Kidney (tissue), 14 donors: ENCODE data around the gene KRTAP17-1. TPM values are rescaled to one million over a fixed set of nuclear protein-coding genes. Genes with fewer than 3 reads are reported as not detected.
"Not testable (repeated sequence)": the region's sequence is repeated elsewhere in the genome, so short reads cannot be mapped to it uniquely, and the experiment has no call there.

ENCODE experiments used
- DNase-seq, 5 donors: peaks; one replicate each; pipeline ENCODE4 v3.0.0-alpha.2; 2013 to 2020
- FAIRE-seq: peaks from 2 replicates; lab custom pipeline; 2012; peaks lifted over from hg19 to GRCh38; lab: Jason Lieb, UNC
- H3K27ac ChIP-seq, 2 donors: one replicate each; pipeline ENCODE4 v1.7.0; 2013; ENCODE audit warnings: low read depth in 2 of 2, low read length in 2 of 2, inconsistent platforms in 1 of 2
- H3K27me3 ChIP-seq: one replicate; pipeline ENCODE4 v1.7.1; 2013; ENCODE audit warnings: low read length, inconsistent platforms; ENCODE audit not compliant: control insufficient read depth, insufficient read depth
- H3K36me3 ChIP-seq, 3 donors: one replicate each; pipeline versions ENCODE4 v1.7.0 to v1.7.1; 2013; ENCODE audit warnings: low read length in 3 of 3, control low read depth in 1 of 3, inconsistent platforms in 1 of 3; ENCODE audit not compliant: insufficient read depth in 3 of 3, control insufficient read depth in 2 of 3
- H3K4me1 ChIP-seq, 3 donors: one replicate each; pipeline versions ENCODE4 v1.7.0 to v1.7.1; 2013; ENCODE audit warnings: low read length in 3 of 3, inconsistent platforms in 1 of 3, low read depth in 1 of 3; ENCODE audit not compliant: control insufficient read depth in 2 of 3, insufficient read depth in 2 of 3
- H3K4me3 ChIP-seq, 3 donors: one replicate each; pipeline versions ENCODE4 v1.7.0 to v1.8.1; 2013; ENCODE audit warnings: low read length in 3 of 3, control low read depth in 1 of 3, inconsistent platforms in 1 of 3
- H3K9ac ChIP-seq, 3 donors: one replicate each; pipeline versions ENCODE4 v1.7.0 to v1.7.1; 2013; ENCODE audit warnings: low read length in 3 of 3, control low read depth in 1 of 3, inconsistent platforms in 1 of 3
- H3K9me3 ChIP-seq, 3 donors: one replicate each; pipeline versions ENCODE4 v1.7.0 to v1.7.1; 2013; ENCODE audit warnings: low read length in 3 of 3, control low read depth in 1 of 3, inconsistent platforms in 1 of 3; ENCODE audit not compliant: control insufficient read depth in 2 of 3, insufficient read depth in 1 of 3
- CTCF ChIP-seq: IDR thresholded peaks from 3 replicates; pipeline ENCODE4 v1.5.1; 2012; ENCODE audit warnings: mild to moderate bottlenecking, moderate library complexity, borderline replicate concordance; ENCODE audit not compliant: insufficient read depth; ENCODE audit errors: extremely low read depth
- intact Hi-C: fragments of 100-400 bp; cut with DNase I; formaldehyde crosslinking; loops from one replicate; pipeline ENCODE4 v1.11.1; 2022
- polyA plus RNA-seq: library from polyadenylated mRNA; stranded (reverse); fragments of 350-450 nt; fragmentation: Illumina TruSeq; extraction: RNeasy Lipid Tissue Mini Kit (QIAGEN cat#74804); gene quantifications from one replicate; pipeline ENCODE4 v1.2.3, GENCODE V29; 2014; ENCODE audit warnings: low read depth, low replicate concordance; ENCODE audit not compliant: insufficient read depth
- total RNA-seq: library from RNA; stranded (reverse); fragmentation: NEBNext Ultra II Directional; extraction: Animal tissue kit (Norgen Biotek cat#: 25700); gene quantifications from one replicate; pipeline ENCODE4 v1.2.1, GENCODE V29; 2021
- donor health status: control.
- donor health status: control.
- donor health status: control.
- donor health status: control.
- donor health status: control.
- donor health status: DM: yes; HTN: yes; CAD: no.
- donor health status: Normal renal cell carcinoma (clear cell type).

KRTAP17-1 gene
- total and polyA plus RNA-seq, 2 donors from 2014 or later, result not detected

- FAIRE-seq, result no peak
- intact Hi-C loops, result no loop called here
Observed at GRCh38 chr17:41347869-41348760, 32.6 kb upstream of the KRTAP17-1 start.

GRCh38 chr17:41346421-41346820, 30.9 kb upstream of the KRTAP17-1 start:
- H3K36me3 ChIP-seq, intact Hi-C loops, H3K9me3 ChIP-seq, H3K4me3 ChIP-seq, H3K4me1 ChIP-seq, H3K9ac ChIP-seq, DNase-seq, FAIRE-seq, H3K27ac ChIP-seq, H3K27me3 ChIP-seq: not testable (repeated sequence)

More at GRCh38 chr17:41347869-41348760, 32.6 kb upstream of the KRTAP17-1 start:
- no peak for DNase-seq
- Histone ChIP-seq H3K36me3 (no peaks in the 10 kb centered on the region), H3K4me1 (no peaks in the 10 kb centered on the region), H3K27me3 (no peaks in the 10 kb centered on the region), H3K9me3 (no peaks in the 10 kb centered on the region), H3K9ac (no peak overlapping the region), H3K27ac (no peak overlapping the region), H3K4me3 (no peak overlapping the region)
- no peak for TF ChIP-seq CTCF

- Histone ChIP-seq H3K4me3 (no peak overlapping the region), H3K9me3 (no peaks in the 10 kb centered on the region), H3K36me3 (no peaks in the 10 kb centered on the region), H3K27me3 (no peaks in the 10 kb centered on the region), H3K4me1 (no peaks in the 10 kb centered on the region), H3K27ac (no peak overlapping the region), H3K9ac (no peak overlapping the region)
- no peak for TF ChIP-seq CTCF
- DNase-seq (no peak), FAIRE-seq (no peak)
- intact Hi-C loops, result no loop called here
Observed at GRCh38 chr17:41345992-41346391, 30.5 kb upstream of the KRTAP17-1 start.

GRCh38 chr17:41343029-41343428, 27.5 kb upstream of the KRTAP17-1 start:
- no peak overlapping the region for H3K9ac ChIP-seq
- no peak for TF ChIP-seq CTCF
- intact Hi-C loops, result no loop called here
- H3K36me3 ChIP-seq, result no peaks in the 10 kb centered on the region
- H3K9me3 ChIP-seq, result no peaks in the 10 kb centered on the region
- FAIRE-seq (no peak), DNase-seq (peak in 4 of 5 donors; percentile 79 to 87 (median 82))
- H3K27me3 ChIP-seq, result no peaks in the 10 kb centered on the region
- no peak overlapping the region for H3K27ac ChIP-seq
- peaks cover 0 to 2% (median 2%) of the 10 kb centered on the region in 3 donors for H3K4me1 ChIP-seq
- H3K4me3 ChIP-seq, result no peak overlapping the region
